ENCODE data around the gene HES2. TPM values are rescaled to one million over a fixed set of nuclear protein-coding genes. Genes with fewer than 3 reads are reported as not detected.
A peak's percentile ranks its signal among the peaks of the same experiment; 100 is the strongest.
"Not testable (repeated sequence)": the region's sequence is repeated elsewhere in the genome, so short reads cannot be mapped to it uniquely, and the experiment has no call there.

HES2 gene
- polyA plus RNA-seq, 6 donors from 2014 or later = not detected

GRCh38 chr1:6395781-6396244 is 23.9 kb downstream of the HES2 start:
- H3K4me3 Mint-ChIP-seq; H3K27ac Mint-ChIP-seq; H3K9me3 Mint-ChIP-seq; H3K36me3 Mint-ChIP-seq; ATAC-seq (ENCODE audit: low read depth in 2 of 2); DNase-seq: not testable (repeated sequence)
- Mint-ChIP-seq H3K4me1 (peaks cover 7 to 21% (median 14%) of the 10 kb centered on the region in 3 donors), H3K27me3 (peaks cover 5 to 22% (median 9%) of the 10 kb centered on the region in 3 donors)

GRCh38 chr1:6395130-6395529 is 24.6 kb downstream of the HES2 start:
- not testable (repeated sequence) for H3K36me3 Mint-ChIP-seq; ATAC-seq (ENCODE audit: low read depth in 2 of 2); H3K9me3 Mint-ChIP-seq; DNase-seq
- H3K27ac Mint-ChIP-seq = peak overlapping the region in 2 of 6 donors; percentile 33 to 64
- peaks cover 6 to 25% (median 9%) of the 10 kb centered on the region in 3 donors for H3K27me3 Mint-ChIP-seq
- H3K4me3 Mint-ChIP-seq = peak overlapping the region; percentile 53 to 92 (median 82)
- peaks cover 7 to 21% (median 14%) of the 10 kb centered on the region in 3 donors for H3K4me1 Mint-ChIP-seq

- Mint-ChIP-seq H3K36me3 (no peaks in the 10 kb centered on the region), H3K9me3 (no peaks in the 10 kb centered on the region), H3K27ac (peak within 1 kb of the TSS; percentile 80 to 97 (median 96)), H3K4me3 (peak within 1 kb of the TSS; percentile 77 to 94 (median 92)), H3K4me1 (peaks cover 7 to 21% (median 14%) of the 10 kb centered on the region in 3 donors), H3K27me3 (peaks cover under 1 to 23% (median 8%) of the 10 kb centered on the region in 3 donors)
- ATAC-seq (ENCODE audit: low read depth in 2 of 2) (peak; percentile 81 to 84), DNase-seq (peak; percentile 89)
Measured at GRCh38 chr1:6393400-6394187, 26.1 kb downstream of the HES2 start, which contains the start of gene ACOT7. Gene ACOT7 (minus strand): TSS chr1:6393767. CDS start chr1:6393399, 368 bp downstream.

GRCh38 chr1:6392809-6393399 is 26.8 kb downstream of the HES2 start:
- Mint-ChIP-seq H3K4me3 (peak overlapping the region; percentile 77 to 92 (median 88)), H3K4me1 (peaks cover 7 to 21% (median 14%) of the 10 kb centered on the region in 3 donors), H3K9me3 (no peaks in the 10 kb centered on the region), H3K27me3 (peaks cover 0 to 20% (median 8%) of the 10 kb centered on the region in 3 donors), H3K27ac (peak overlapping the region in 4 of 6 donors; percentile 24 to 92 (median 82)), H3K36me3 (no peaks in the 10 kb centered on the region)
- ATAC-seq (ENCODE audit: low read depth in 2 of 2) (no peak), DNase-seq (no peak)

- peak overlapping the region in 2 of 6 donors; percentile 32 to 60 for H3K27ac Mint-ChIP-seq
- H3K36me3 Mint-ChIP-seq = no peaks in the 10 kb centered on the region
- peaks cover 0 to 16% (median 8%) of the 10 kb centered on the region in 3 donors for H3K27me3 Mint-ChIP-seq
- ATAC-seq (ENCODE audit: low read depth in 2 of 2) (no peak), DNase-seq (no peak)
- peak overlapping the region; percentile 53 to 86 (median 77) for H3K4me3 Mint-ChIP-seq
- H3K9me3 Mint-ChIP-seq = no peaks in the 10 kb centered on the region
- H3K4me1 Mint-ChIP-seq = peaks cover 7 to 21% (median 14%) of the 10 kb centered on the region in 3 donors
Measured at GRCh38 chr1:6391951-6392808, 27.5 kb downstream of the HES2 start.

GRCh38 chr1:6389971-6390370 is 29.7 kb downstream of the HES2 start:
- peaks cover 7 to 20% (median 14%) of the 10 kb centered on the region in 3 donors for H3K4me1 Mint-ChIP-seq
- DNase-seq (no peak), ATAC-seq (ENCODE audit: low read depth in 2 of 2) (no peak)
- H3K4me3 Mint-ChIP-seq = peak overlapping the region in 3 of 8 donors; percentile 9 to 69 (median 41)
- H3K36me3 Mint-ChIP-seq = no peaks in the 10 kb centered on the region
- no peak overlapping the region for H3K27ac Mint-ChIP-seq
- no peaks in the 10 kb centered on the region for H3K9me3 Mint-ChIP-seq
- peaks cover 0 to 16% (median 8%) of the 10 kb centered on the region in 3 donors for H3K27me3 Mint-ChIP-seq

GRCh38 chr1:6386371-6386949 is 33.3 kb downstream of the HES2 start:
- Mint-ChIP-seq H3K4me3 (peak overlapping the region in 1 of 8 donors; percentile 17), H3K9me3 (peaks cover 0 to 2% (median 0%) of the 10 kb centered on the region in 7 donors), H3K36me3 (no peaks in the 10 kb centered on the region), H3K27me3 (peaks cover 0 to 8% (median 3%) of the 10 kb centered on the region in 3 donors), H3K27ac (no peak overlapping the region), H3K4me1 (no peaks in the 10 kb centered on the region)
- DNase-seq (no peak), ATAC-seq (ENCODE audit: low read depth in 2 of 2) (no peak)

- H3K4me1 Mint-ChIP-seq = no peaks in the 10 kb centered on the region
- no peak overlapping the region for H3K27ac Mint-ChIP-seq
- no peak overlapping the region for H3K4me3 Mint-ChIP-seq
- peaks cover 0 to 2% (median 0%) of the 10 kb centered on the region in 7 donors for H3K9me3 Mint-ChIP-seq
- DNase-seq (no peak), ATAC-seq (ENCODE audit: low read depth in 2 of 2) (no peak)
- no peaks in the 10 kb centered on the region for H3K36me3 Mint-ChIP-seq
- peaks cover 0 to 7% (median 3%) of the 10 kb centered on the region in 3 donors for H3K27me3 Mint-ChIP-seq
Measured at GRCh38 chr1:6385488-6386191, 34.1 kb downstream of the HES2 start.

GRCh38 chr1:6384962-6385361 is 34.8 kb downstream of the HES2 start:
- peaks cover 0 to 2% (median 0%) of the 10 kb centered on the region in 7 donors for H3K9me3 Mint-ChIP-seq
- no peak overlapping the region for H3K4me3 Mint-ChIP-seq
- no peak for ATAC-seq (ENCODE audit: low read depth in 2 of 2)
- no peak overlapping the region for H3K27ac Mint-ChIP-seq
- no peaks in the 10 kb centered on the region for H3K4me1 Mint-ChIP-seq
- peaks cover 0 to 2% (median under 1%) of the 10 kb centered on the region in 3 donors for H3K27me3 Mint-ChIP-seq
- H3K36me3 Mint-ChIP-seq = no peaks in the 10 kb centered on the region
- DNase-seq = no peak

GRCh38 chr1:6384135-6384534 is 35.6 kb downstream of the HES2 start:
- peaks cover 0 to 4% (median 0%) of the 10 kb centered on the region in 7 donors for H3K9me3 Mint-ChIP-seq
- DNase-seq = no peak
- no peaks in the 10 kb centered on the region for H3K27me3 Mint-ChIP-seq
- H3K4me1 Mint-ChIP-seq = no peaks in the 10 kb centered on the region
- H3K36me3 Mint-ChIP-seq = no peaks in the 10 kb centered on the region
- H3K27ac Mint-ChIP-seq = no peak overlapping the region
- peak overlapping the region in 1 of 8 donors; percentile 31 for H3K4me3 Mint-ChIP-seq
- ATAC-seq (ENCODE audit: low read depth in 2 of 2) = no peak

- no peak overlapping the region for H3K4me3 Mint-ChIP-seq
- no peaks in the 10 kb centered on the region for H3K27me3 Mint-ChIP-seq
- DNase-seq (no peak), ATAC-seq (ENCODE audit: low read depth in 2 of 2) (no peak)
- no peak overlapping the region for H3K27ac Mint-ChIP-seq
- H3K9me3 Mint-ChIP-seq = peaks cover 0 to 4% (median 0%) of the 10 kb centered on the region in 7 donors
- H3K36me3 Mint-ChIP-seq = no peaks in the 10 kb centered on the region
- no peaks in the 10 kb centered on the region for H3K4me1 Mint-ChIP-seq
Measured at GRCh38 chr1:6380037-6380436, 39.7 kb downstream of the HES2 start.

- ATAC-seq (ENCODE audit: low read depth in 2 of 2) = no peak
- no peaks in the 10 kb centered on the region for H3K4me1 Mint-ChIP-seq
- H3K4me3 Mint-ChIP-seq = no peak overlapping the region
- H3K27ac Mint-ChIP-seq = peak overlapping the region in 1 of 6 donors; percentile 33
- H3K27me3 Mint-ChIP-seq = no peaks in the 10 kb centered on the region
- DNase-seq = no peak
- H3K36me3 Mint-ChIP-seq = no peaks in the 10 kb centered on the region
- peaks cover 0 to 4% (median 0%) of the 10 kb centered on the region in 7 donors for H3K9me3 Mint-ChIP-seq
Measured at GRCh38 chr1:6378096-6378746, 41.5 kb downstream of the HES2 start.
